GM19324 (cell line): ENCODE measurements around the gene CACUL1.
"Not testable (repeated sequence)": the region's sequence is repeated elsewhere in the genome, so short reads cannot be mapped to it uniquely, and the experiment has no call there.

Experiments
- ATAC-seq: cut with Tn5 transposase; IDR thresholded peaks from one replicate; pipeline ENCODE4 v1.9.1; 2021; ENCODE audit warnings: mild to moderate bottlenecking, moderate library complexity; ENCODE audit not compliant: unreplicated experiment, low FRiP score

CACUL1 gene

GRCh38 chr10:118692872-118693271 lies 61.9 kb downstream of the CACUL1 start:
- ATAC-seq, result no peak

GRCh38 chr10:118689070-118689858 lies 65.5 kb downstream of the CACUL1 start:
- no peak for ATAC-seq

GRCh38 chr10:118687472-118687871 lies 67.3 kb downstream of the CACUL1 start:
- ATAC-seq, result no peak

DNA sequence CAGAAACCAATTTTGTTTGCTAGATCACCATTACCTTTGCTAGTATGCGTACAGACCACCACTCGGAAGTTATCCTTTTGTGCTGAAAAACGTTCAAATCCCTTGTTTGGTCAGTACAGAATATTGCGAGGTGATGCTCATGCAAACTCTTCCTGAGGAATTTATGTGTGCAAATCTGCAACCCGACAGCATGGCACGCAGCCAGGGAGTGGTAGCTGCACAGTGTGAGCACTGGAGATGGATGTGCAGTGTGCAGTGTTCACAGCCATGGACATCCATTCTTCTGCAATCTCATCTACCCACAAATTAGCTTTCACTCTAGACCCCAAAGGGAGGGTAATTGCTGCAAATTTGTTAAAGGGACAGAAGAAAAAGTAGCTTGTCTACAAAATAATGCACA lies 72.2 kb downstream of the CACUL1 start:
- no peak for ATAC-seq

DNA sequence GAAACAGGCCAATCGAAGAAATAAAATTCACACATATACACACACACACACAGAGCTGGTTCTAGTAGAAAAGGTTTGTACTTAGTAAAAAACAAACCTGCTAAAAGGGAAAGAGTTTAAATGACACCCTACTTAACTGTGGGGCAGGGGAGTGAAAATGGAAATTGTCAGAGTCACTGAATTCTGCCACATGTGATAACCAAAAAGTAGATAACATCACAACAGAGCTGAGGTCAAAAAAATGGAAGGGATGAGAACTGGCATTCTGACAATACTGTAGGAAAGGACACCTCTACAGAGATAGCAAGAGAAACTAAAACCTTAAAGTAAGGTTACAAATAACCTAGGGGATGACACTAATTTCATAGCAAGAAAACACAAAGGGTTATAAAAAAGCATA lies 74.6 kb downstream of the CACUL1 start:
- no peak for ATAC-seq

DNA sequence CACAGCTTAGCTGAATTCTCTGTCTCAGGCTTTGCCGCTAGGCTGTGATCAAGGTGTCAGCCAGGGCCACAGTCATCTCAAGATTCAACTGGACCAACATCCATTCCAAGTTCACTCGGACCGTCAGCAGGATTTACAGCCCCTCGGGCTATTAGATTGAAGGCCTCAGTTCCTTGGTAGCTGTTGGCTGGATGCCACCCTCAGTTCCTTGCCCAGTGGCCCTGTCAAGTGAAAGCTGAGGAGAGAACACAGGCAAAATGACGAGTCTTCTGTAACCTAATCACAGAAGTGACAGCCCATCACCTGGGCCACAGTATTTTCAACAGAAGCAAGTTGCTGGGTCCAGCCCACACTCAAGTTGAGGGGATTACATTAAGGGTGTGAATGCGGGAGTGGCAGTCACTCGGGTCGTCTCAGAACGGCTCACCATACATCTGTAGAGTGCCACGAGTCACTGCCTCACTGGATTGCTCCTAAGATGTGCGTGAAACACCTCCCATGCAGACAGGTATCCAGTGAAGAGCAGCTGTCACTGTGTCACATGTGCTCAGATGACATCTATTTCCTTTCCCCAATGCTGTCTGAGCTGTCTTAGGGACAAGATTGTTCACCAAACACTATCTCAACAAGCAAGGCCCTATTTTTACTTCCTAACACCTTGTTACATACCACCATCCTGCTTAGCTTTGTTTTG lies 80.4 kb downstream of the CACUL1 start:
- ATAC-seq, result no peak

- ATAC-seq, result no peak
Observed at GRCh38 chr10:118672766-118673715, 81.7 kb downstream of the CACUL1 start.

DNA sequence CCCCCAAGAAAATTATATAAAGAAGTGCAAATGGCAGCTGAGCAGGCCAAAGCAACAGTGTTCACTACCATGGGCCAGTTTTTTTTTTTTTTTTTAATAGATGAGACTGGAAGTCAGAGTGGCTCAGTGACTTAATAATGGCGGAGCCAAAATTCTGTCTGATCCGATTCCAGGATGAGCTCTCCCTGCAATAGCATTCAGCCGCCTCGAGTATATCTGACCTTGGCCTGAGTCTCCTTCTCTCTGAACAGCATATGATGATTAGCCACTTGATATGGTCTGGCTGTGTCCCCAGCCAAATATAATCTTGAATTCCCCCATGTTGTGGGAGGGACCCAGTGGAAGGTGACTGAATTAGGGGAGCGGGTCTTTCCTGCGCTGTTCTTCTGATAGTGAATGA lies 82.6 kb downstream of the CACUL1 start:
- ATAC-seq, result no peak

- not testable (repeated sequence) for ATAC-seq
Observed at GRCh38 chr10:118671221-118671620, 83.5 kb downstream of the CACUL1 start.

GRCh38 chr10:118670472-118671124 lies 84.2 kb downstream of the CACUL1 start:
- no peak for ATAC-seq

DNA sequence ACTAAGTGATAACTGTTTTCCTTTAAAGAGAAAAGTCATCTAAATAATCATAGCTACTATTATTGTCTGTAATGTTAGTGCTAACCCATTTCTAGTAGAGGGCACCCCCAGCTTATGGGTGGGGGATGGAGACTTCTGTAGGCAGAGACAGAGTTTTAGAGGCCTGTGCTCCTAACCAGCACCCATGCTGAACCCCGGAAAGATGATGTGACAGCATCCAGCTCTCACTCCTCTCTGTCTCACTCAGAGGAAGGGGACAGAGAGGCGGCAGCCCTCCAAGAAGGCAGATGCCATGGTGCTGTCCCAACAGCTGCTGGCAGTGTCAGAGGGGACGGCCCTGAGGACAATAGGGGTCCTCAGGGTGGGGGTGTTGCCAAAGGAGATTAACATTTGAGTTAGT lies 84.9 kb downstream of the CACUL1 start:
- no peak for ATAC-seq

DNA sequence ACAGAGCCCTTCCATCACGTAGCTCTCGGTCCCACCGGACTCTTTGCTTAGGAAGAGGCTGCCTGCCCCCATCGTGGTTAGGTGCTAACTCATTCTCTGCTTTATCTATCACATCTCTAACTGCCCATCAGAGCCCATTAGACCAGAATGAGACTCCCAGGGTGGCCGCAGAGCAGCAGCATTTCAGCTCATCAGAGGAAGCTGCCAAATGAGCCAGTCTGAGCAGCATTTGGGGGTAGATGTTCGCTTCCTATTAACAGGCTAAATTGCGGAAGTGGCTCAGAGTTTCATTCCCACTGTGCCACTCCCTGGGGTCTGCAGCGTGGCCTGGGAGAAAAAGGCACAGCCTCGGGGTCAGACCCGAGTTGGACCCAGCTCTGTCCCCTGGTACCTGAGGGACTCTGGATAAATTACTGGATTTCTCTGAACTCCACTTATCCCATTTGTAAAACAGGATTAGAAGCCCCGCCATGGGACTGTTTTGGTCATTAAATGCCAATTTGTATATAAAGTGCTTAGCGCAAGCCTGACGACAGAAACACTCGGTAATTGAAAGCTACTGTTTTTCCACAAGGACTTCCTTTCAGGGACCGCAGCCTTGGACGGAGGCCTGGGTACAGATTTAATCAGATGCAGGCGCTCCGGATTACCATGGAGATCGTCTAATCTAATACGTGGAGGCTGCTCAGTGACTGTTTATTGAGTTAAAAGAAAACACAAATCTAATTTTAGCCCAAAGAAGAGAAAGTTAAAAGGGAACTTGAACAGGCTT lies 85.6 kb downstream of the CACUL1 start:
- ATAC-seq, result no peak

- no peak for ATAC-seq
Observed at GRCh38 chr10:118668228-118668952, 86.4 kb downstream of the CACUL1 start.

DNA sequence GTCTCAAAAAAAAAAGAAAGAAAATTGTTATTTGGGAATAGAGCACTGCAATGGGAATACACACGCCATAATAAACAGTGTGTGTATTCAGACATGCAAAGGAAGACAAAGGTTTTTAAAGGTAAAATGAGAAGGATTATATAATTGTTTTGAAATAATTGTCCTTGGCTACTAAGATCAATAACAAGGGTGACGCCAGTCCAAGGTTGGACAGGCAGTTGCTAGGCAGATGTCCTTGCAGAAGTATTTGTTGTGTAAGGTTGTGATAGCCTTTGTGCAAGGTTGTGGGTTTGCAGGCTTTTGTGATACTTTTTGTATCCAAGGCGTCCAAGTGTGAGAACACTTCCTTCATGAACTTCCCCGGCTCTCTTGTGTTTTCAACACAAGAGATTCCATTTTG lies 87.0 kb downstream of the CACUL1 start:
- no peak for ATAC-seq

DNA sequence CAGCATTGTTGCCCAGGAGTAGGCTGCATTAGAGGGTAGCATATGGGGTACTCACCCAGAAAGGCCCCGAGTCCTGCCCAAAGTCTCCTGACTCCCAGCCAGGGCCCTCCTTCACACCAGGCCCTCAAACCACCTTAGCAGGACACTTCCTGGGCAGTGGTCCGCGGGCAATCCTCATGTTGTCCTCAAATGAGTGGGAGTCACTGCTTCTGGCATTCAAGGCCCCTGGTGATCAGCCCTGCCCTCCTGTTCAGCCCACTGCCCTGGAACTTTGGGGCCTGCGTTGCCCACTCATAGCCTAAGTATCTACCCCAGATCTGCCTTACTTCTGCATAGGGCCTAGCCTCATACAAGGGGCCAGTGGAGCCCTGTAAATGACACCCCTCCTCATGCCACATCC lies 88.4 kb downstream of the CACUL1 start:
- no peak for ATAC-seq

DNA sequence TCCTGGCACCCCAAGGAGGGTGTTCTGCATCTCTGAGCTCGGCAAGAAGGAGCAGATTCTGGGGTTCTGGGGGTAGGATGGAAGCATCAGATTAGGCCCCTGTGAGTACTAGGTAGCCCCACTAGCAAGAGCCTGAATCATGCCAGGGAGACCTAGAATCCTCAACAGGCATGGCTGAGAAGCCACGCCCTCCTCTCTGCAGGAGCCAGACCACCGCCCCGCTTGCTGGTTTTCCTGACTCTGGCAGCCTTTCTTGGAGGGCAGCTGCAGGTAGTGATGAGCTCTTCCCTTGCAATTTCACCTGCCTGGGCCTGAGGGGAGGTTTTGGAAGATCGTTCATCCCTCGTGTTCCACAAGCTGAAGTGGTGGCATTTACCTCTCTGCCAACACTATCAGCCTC lies 90.4 kb downstream of the CACUL1 start:
- no peak for ATAC-seq

- ATAC-seq, result no peak
Observed at GRCh38 chr10:118663176-118663575, 91.6 kb downstream of the CACUL1 start.

DNA sequence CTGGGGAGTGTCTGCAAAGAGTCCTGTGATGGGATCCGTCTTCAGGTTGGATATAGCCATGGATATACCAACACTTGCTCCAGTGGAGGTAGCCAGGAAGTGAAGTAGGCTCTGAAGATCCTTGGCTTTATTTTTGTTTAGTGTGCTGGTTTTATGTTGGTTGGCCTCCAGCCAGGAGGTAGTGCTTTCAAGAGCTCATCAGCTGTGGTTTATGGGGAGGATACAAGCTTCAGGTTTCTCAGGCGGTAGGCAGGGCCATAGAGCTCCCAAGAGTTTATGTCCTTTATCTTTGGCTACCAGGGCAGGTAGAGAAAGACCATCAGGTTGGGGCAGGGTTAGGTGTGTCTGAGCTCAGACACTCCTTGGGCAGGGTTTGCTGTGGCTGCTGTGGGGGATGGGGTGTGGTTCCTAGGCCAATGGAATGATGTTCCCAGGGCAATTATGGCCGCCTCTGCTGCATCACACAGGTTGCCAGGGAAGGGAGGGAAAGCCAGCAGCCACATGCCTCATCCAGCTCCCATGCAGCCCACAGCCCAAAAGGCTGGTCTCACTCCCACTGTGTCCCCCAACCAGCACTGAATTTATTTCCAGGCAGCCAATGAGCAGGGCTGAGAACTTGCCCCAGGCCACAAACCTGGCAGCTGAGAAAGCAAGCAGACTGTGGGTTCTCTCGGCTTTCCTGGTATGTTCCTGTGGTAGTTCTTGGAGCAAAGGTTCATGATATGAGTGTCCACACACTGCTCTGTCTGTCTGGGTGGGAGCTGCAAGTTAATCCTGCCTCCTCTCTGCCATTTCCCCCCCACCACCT lies 92.3 kb downstream of the CACUL1 start:
- no peak for ATAC-seq
